Upper lobe of right lung (tissue), 1 donor: ENCODE data around the gene BRIP1. TPM values are rescaled to one million over a fixed set of nuclear protein-coding genes. Genes with fewer than 3 reads are reported as not detected.

ENCODE experiments used
- ATAC-seq: fragments of 200-7000 bp; cut with Tn5 transposase; one replicate; pipeline ENCODE4 v1.9.1; 2020; ENCODE audit warnings: mild to moderate bottlenecking, moderate library complexity
- DNase-seq: peaks from one replicate; pipeline ENCODE4 v3.0.0-alpha.2; 2020
- H3K27ac ChIP-seq: fragments of 200-600 bp; one replicate; pipeline ENCODE4 v1.8.0; 2022
- H3K27me3 ChIP-seq: fragments of 200-600 bp; one replicate; pipeline ENCODE4 v1.8.0; 2022; ENCODE audit warnings: mild to moderate bottlenecking
- H3K36me3 ChIP-seq: fragments of 200-600 bp; one replicate; pipeline ENCODE4 v1.8.0; 2022
- H3K4me1 ChIP-seq: fragments of 200-600 bp; one replicate; pipeline ENCODE4 v1.8.0; 2022
- H3K4me3 ChIP-seq: fragments of 200-600 bp; one replicate; pipeline ENCODE4 v1.8.0; 2022; ENCODE audit warnings: mild to moderate bottlenecking
- H3K9me3 ChIP-seq: fragments of 200-600 bp; one replicate; pipeline ENCODE4 v1.8.0; 2022
- intact Hi-C: fragments of 100-400 bp; cut with DNase I; formaldehyde crosslinking; loops from one replicate; pipeline ENCODE4 v1.11.0; 2022
- total RNA-seq: library from RNA; stranded (reverse); fragmentation: NEBNext Ultra II Directional; extraction: Animal tissue kit (Norgen Biotek cat#: 25700); gene quantifications from one replicate; pipeline ENCODE4 v1.2.1, GENCODE V29; 2021
- TF ChIP-seq, protein P1 (sequence below): fragments of 200-600 bp; IDR thresholded peaks from one replicate; pipeline ENCODE4 v1.8.0; 2022; ENCODE audit warnings: antibody characterized with exemption
- donor health status: DM: no; HTN: yes; CAD: no; lungs with severe emphysema.

BRIP1 gene
- total RNA-seq, 1 donor from 2014 or later, result 0.26 TPM

- no peak for ATAC-seq
- H3K4me1 ChIP-seq, result no peaks in the 10 kb centered on the region
- no peak overlapping the region for H3K4me3 ChIP-seq
- no peak overlapping the region for H3K27ac ChIP-seq
- H3K9me3 ChIP-seq, result no peaks in the 10 kb centered on the region
- H3K27me3 ChIP-seq, result no peaks in the 10 kb centered on the region
- TF ChIP-seq, protein P1, sequence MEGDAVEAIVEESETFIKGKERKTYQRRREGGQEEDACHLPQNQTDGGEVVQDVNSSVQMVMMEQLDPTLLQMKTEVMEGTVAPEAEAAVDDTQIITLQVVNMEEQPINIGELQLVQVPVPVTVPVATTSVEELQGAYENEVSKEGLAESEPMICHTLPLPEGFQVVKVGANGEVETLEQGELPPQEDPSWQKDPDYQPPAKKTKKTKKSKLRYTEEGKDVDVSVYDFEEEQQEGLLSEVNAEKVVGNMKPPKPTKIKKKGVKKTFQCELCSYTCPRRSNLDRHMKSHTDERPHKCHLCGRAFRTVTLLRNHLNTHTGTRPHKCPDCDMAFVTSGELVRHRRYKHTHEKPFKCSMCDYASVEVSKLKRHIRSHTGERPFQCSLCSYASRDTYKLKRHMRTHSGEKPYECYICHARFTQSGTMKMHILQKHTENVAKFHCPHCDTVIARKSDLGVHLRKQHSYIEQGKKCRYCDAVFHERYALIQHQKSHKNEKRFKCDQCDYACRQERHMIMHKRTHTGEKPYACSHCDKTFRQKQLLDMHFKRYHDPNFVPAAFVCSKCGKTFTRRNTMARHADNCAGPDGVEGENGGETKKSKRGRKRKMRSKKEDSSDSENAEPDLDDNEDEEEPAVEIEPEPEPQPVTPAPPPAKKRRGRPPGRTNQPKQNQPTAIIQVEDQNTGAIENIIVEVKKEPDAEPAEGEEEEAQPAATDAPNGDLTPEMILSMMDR, result no peak
- intact Hi-C loops, result no loop called here
- H3K36me3 ChIP-seq, result no peaks in the 10 kb centered on the region
- DNase-seq, result no peak
Observed at GRCh38 chr17:61709567-61709966, 153.8 kb downstream of the BRIP1 start.

- DNase-seq, result no peak
- intact Hi-C loops, result no loop called here
- H3K4me3 ChIP-seq, result no peak overlapping the region
- H3K36me3 ChIP-seq, result no peaks in the 10 kb centered on the region
- TF ChIP-seq, protein P1, result no peak
- H3K27me3 ChIP-seq, result no peaks in the 10 kb centered on the region
- ATAC-seq, result no peak
- H3K4me1 ChIP-seq, result no peaks in the 10 kb centered on the region
- no peak overlapping the region for H3K27ac ChIP-seq
- H3K9me3 ChIP-seq, result peaks cover 23% of the 10 kb centered on the region
Observed at GRCh38 chr17:61704935-61705449, 158.3 kb downstream of the BRIP1 start.

DNA sequence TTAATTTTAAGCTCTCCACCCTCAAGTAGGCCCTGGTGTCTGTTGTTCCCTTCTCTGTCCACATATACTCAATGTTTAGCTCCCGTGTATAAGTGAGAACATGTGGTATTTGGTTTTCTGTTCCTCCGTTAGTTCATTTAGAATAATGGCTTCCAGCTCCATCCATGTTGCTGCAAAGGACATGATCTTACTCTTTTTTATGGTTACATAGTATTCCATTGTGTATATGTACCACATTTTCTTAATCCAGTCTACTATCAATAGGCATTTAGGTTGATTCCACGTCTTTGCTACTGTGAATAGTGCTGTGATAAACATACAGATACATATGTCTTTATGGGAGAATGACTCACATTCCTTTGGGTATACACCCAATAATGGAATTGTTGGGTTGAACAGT lies 160.9 kb downstream of the BRIP1 start:
- TF ChIP-seq, protein P1, result no peak
- ATAC-seq, result no peak
- no peak overlapping the region for H3K4me3 ChIP-seq
- H3K27ac ChIP-seq, result no peak overlapping the region
- H3K36me3 ChIP-seq, result no peaks in the 10 kb centered on the region
- intact Hi-C loops, result no loop called here
- H3K9me3 ChIP-seq, result peaks cover 33% of the 10 kb centered on the region
- no peaks in the 10 kb centered on the region for H3K27me3 ChIP-seq
- no peaks in the 10 kb centered on the region for H3K4me1 ChIP-seq
- no peak for DNase-seq

- Histone ChIP-seq H3K9me3 (peaks cover 33% of the 10 kb centered on the region), H3K4me3 (no peak overlapping the region), H3K36me3 (no peaks in the 10 kb centered on the region), H3K27ac (no peak overlapping the region), H3K27me3 (no peaks in the 10 kb centered on the region), H3K4me1 (no peaks in the 10 kb centered on the region)
- intact Hi-C loops, result no loop called here
- DNase-seq (no peak), ATAC-seq (no peak)
- TF ChIP-seq, protein P1, result no peak
Observed at GRCh38 chr17:61701978-61702377, 161.3 kb downstream of the BRIP1 start.

DNA sequence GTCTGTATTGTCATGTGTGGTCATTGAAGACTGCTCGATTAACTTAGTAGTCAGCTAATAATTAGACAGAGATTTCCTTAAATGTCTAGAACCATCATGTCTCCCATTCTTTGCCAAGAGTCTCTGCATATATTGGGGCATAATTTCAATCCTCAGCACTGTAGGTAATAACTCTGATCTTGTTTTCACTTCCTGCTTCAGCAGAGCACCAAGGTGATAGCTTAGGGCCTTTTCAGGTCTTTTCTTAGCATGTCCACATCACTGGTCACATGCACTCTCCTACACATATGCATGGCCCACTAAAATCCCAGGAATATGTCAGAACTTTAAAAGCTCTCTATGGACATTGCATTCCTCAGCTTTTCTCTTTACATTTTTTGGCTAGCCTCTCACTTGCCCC lies 162.0 kb downstream of the BRIP1 start:
- ATAC-seq (no peak), DNase-seq (no peak)
- intact Hi-C loops, result no loop called here

More for the DNA sequence above, 162.0 kb downstream of the BRIP1 start:
- Histone ChIP-seq H3K27ac (no peak overlapping the region), H3K27me3 (no peaks in the 10 kb centered on the region), H3K4me3 (no peak overlapping the region), H3K4me1 (no peaks in the 10 kb centered on the region), H3K36me3 (no peaks in the 10 kb centered on the region), H3K9me3 (peaks cover 33% of the 10 kb centered on the region)
- TF ChIP-seq, protein P1, result no peak
